NCI-H774 (cell line): ENCODE results near the gene SAE1.
"Not testable (repeated sequence)": the region's sequence is repeated elsewhere in the genome, so short reads cannot be mapped to it uniquely, and the experiment has no call there.

Source experiments
- DNase-seq: peaks from one replicate; lab custom pipeline; 2025; lab: John Stamatoyannopoulos, UW

SAE1 gene

DNA sequence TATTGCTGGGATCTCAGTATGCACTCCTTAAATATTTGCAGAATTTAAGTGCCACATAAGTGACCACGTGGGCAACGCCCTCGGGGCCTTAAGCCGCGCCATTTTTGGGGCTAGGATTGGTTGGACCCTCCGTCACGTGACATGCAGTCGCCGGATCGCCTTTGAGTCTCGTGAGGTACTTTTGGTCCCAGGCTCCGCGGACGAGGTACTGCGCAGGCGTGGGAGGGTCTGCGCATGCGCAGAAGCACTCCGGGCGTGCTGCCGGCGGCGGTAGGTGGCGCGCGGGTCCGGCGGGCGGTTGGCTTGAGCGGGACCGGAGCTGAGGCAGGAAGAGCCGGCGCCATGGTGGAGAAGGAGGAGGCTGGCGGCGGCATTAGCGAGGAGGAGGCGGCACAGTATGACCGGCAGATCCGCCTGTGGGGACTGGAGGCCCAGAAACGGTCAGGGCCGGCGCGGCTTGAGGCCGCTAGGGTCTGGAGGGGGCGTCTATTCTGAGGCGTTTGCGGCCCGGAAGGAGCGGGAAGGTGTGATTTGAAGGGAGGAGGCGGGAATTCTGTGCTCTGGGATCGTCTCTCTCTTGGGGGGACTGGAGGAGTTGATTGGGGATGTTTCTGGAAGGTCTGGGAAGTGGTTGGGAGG is at the start of gene SAE1:
Gene SAE1, plus strand, starts transcription at position 247 of the 639 bp plus-strand sequence. Its CDS starts 96 bp downstream, at position 343.
- DNase-seq, result peak; percentile 98

DNA sequence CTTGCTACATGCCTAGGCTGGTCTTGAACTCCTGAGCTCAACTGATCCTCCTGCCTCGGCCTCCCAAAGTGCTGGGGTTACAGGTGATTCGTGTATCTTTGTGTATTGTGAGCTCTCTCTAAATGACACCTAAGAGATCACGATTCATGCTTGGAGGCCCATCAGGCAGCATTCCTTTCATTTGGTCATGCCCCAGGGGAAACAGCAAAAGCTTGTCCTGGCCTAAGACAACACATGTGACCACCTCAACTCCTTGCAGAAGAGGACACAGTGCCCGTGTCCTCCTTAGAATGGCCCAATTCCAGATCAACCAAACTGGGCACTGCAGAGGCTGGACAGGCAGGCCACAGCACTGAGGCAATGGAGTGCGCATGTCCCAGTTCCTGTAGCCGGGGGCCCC is 49.5 kb upstream of the SAE1 start:
- no peak for DNase-seq

DNA sequence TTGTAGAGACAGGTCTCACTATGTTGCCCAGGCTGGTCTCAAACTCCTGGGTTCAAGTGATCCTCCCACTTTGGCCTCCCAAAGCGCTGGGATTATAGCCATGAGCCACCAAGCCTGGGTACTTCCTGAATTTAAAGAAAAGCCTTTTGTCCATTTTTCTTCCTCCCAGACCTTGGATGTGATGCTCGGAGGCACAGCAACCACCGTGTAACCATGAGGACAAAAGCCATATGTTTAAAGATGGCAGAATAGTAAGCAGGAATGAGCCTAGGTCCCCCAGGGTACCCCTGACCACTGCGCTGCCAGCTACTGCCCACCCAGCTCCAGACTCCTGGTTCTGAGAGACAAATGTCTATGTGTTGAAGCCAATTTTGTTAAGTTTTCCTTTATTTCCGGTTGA is 48.1 kb upstream of the SAE1 start:
- DNase-seq, result no peak

DNA sequence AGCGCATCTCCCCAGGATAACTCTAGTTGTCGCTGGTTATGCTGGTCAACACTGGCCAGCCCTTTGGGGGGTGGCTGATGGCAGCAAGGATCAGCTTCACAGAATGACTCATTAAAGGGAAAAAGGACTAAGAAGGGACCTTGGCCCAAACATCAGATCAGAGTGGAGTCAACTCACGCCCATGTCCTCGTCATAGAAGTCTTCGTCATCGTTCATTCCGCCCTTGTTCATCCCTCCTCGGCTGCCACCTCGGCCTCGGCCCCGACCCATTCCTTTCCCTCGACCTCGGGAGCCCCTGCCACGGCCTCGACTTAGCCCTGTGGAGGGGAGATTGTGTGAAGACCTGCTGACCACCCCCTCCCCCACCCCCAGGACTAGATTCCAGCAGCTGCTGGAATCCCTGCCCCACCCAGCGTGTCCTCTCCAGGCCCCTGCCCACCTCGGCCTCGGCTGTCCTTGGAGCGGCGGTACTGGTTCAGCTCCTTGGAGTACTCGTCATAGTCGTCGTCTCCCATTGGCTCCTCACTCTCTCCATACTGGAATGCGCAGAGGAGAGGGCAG is 45.7 kb upstream of the SAE1 start:
- DNase-seq, result no peak

DNA sequence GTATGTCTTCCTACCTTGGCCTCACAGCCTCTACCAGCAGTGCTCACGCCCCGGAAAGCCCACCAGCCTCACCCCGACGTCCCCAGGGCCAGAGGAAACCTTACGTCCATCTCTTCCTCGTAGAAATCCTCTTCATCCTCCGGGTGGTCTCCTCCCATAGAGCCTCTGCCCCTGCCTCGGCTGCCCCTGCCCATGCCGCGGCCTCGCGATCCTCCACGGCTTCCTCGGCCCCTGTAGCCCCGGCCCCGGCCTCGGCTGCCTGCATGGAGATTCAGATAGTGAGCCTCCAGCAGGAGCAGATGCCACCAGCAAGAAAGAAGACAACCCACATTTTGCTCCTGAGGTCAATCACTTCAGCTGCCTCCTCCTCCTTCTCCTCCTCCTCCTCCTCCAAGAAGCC is 44.4 kb upstream of the SAE1 start:
- no peak for DNase-seq

DNA sequence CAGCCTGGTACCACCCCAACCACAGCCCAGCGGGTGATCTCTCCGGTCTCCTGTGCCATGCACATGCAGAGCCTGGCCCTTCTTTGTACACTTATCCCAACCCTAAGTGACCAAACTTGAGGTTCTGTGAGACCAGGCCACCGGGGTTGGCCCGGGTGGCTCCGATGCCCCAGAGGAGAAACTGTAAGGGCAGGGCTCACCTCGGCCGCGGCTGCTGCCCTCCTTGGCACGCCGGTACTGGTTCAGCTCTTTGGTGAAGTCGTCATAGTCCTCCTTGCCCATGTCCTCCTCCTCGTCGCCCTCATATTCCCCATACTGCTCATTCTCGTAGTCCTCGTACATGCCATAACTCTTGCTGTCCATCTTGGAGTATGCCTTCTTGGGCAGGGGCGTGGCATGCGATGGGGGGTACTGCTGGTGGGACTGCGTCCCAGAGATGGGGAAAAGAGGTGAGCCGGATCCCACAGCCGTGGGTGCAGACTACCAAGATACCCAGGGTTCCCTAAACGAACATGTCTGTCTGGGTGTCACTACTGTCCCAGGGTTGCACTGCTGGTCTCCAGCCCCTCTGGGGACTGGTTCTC is 40.8 kb upstream of the SAE1 start:
- no peak for DNase-seq

DNA sequence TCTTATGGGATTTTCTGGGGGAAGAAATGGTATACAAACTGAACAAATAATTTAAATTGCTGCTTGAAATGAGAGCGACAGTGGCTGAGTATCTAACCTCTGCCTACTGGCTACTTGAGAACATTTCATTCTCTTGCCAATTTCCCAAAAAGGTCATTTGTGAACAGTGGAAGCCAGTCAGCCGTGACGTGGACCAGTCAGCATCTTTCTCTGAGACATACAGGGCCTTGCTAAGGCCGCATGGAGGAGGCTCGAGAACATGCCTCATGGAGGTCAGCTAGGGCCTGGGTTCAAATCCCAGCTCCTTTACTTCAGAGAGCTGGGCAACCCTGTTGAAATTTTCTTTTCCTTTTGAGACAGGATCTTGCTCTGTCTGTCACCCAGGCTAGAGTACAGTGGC is 37.4 kb upstream of the SAE1 start:
- DNase-seq, result no peak

DNA sequence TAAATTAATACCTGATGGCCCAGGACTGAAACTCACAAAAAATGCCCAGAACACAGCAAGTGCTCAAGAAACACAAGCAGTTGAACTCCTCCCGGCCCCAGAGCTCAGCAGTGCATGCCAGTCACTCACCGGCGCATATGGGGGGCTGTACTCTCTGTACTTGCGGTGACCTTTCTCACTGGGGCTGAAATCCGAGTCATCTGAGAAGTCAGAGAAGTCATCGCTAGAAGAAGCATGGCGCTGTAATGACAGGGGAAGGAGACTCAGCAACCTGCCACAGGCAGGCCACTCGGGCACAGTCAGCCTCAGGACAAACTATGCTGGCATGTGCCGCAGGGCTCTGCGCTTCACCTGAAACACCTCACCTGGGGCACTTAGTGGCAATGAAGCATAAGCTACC is 36.8 kb upstream of the SAE1 start:
- DNase-seq, result no peak

DNA sequence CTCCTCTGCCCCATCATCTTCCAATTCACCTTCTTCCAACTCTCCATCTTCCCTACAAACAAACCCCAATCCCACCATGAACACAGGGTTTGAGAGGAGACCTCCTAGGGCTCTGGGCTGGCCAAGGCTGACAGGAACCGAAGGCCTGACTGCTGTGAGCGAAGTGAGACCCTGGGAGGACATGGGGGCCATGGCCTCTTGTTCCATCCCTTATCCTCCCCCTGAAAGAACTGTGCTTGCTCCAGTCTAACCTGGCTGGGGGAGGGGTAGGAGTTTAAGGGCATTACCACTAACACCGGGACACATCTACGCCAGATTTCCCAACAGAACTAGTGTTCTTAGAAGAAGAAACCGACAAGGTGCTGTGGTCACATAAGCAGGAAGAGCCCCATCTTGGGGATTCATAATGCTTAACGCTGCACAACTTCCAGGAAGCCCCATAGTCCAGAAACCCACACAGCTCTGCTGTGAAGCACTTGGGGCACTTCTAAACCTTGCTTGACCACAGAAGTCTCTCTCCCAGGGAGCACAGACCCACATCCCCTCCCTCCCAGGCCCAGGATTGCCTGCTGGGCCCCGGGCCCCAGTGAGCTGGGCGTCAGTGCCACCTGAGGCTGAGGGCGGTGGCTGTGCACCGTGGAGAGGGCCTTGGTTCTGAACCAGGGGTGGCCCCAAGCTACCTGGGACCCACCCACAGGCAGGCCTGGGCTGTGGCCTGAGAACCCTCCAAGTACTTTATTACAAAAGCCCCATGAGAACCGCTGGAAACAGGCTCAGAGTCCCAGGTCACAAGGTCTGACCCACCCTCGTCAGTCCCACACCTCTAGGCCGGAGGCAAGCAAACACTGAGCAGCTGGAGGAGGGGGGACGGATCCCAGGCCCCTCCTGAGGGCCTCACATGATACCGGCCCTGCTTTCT is 35.8 kb upstream of the SAE1 start:
- DNase-seq, result no peak

DNA sequence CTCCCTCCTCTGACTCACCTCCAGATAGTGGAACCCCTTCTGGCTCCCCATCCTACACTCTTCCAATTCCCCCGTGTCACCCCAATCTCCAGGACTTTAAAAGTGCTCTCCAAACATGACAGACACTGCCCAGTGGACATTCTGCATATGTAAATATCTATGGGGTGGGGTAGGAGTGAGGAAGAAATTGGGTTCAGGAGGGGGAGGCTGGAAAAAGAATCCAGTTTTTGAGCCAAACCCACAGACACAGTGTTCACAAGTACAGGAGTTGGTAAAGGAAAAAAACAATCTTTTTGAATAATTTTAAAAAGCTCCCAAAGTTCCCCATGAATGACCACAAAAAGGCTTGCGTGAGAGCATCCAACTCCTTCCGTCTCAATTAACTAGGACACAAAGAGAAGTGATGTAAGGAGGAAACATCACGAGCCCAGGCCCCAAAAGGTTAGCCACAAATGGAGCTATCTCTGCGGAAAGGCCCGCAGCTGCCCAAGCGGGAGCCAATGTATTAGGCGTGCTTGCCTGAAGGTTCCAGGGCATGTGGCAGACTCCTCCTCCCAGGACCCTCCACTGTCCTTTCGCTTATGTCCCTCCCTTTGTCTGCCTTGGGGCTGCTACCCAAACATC is 35.0 kb upstream of the SAE1 start:
- no peak for DNase-seq

DNA sequence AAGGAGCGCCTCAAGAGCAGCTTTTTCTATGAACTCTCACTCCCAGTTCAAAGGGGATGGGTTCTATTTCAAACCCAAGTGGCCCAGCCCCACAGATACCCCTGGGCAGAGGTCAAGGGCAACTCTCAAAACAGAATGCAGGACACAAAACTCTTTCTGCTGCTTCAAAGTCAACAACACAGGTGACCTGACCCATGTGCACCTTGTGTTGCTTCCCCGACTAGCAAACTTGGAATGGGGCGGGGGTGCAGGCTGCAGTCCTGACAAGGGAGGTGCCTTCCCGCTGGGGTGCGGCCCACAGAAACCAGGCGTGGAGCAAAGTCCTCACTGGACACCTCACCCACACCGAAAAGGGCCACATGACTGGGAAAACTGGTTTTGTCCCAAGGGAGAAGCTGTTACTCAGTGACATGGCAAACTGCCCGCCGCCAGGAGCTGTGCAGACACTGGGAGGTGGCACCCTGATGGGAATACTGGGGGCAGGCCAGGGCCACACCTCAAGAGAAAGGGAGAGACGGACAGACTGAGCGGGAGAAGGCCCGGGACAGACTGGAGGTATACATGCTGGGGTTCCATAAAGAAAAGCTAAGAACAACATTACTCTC is 34.4 kb upstream of the SAE1 start:
- DNase-seq, result no peak

DNA sequence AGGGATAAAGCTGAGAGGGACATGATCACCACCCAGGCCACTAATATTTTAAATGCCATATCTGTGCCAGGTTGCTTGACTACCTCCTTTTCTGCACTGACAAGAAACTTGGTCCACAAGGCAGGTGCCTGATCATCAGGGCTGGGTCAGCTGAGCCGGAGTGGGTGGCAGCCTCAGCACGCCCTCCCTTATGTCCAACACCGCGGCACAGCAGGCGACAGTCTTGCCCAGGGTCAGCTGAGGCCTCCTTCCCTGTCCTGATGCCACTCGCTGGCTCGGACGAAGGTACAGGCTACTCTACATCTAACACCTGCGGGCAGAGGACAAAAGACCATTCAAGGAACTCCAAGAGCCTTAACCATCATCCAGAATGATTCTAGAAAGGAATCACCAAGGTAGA is 33.9 kb upstream of the SAE1 start:
- no peak for DNase-seq

DNA sequence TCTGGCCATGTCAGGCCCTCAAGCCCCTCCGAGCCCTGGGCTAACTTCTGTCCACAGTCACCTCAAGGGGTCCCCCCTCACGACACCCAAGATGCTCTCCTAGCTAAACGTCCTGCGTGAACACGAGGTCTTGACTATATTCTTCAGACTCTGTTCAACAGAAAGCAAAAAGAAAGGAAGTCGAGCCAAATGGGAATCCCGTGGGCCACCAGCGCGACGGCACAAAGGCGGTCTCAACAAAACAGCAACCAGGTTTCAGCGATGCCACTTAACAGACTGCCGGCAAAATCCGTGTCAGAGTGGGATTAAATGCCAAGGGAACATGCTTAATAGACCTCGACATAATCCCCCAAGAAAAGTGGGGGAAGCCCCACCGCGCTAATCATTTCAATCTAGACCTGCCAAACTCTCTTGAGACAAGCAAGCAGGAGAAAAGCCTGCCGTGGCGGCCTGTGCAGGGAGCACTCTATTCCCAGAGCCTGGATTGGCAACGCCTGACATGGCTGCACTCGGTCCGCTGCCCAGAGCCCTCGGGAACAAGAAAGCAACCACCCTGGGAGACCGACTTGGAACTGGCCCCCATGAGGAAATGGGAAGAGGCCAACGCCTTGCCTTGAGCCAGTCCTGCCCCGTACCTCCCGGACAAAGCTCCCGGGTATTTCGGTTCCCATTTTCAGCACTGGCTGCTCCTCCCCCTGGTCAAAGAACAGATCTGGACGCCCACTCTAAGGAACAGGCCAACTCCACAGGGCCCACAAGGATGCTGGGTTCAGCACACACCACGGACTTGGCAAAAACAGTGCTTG is 33.0 kb upstream of the SAE1 start:
- DNase-seq, result no peak

DNA sequence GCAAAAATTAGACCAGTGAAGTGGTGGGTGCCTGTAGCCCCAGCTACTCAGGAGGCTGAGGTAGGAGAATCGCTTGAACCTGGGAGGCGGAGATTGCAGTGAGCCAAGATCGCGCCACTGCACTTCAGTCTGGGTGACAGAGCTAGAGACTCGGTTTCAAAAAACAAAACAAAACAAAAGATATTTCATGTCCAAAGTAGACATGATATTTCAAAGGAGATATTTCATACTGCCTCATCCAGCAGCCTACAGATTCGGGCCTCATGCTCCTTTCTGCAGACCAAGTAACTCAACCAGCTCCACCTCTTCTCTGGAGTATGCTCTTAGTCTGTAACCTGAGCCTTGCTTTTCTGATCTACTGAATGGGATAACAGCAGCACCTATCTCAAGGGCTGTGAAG is 32.0 kb upstream of the SAE1 start:
- no peak for DNase-seq

DNA sequence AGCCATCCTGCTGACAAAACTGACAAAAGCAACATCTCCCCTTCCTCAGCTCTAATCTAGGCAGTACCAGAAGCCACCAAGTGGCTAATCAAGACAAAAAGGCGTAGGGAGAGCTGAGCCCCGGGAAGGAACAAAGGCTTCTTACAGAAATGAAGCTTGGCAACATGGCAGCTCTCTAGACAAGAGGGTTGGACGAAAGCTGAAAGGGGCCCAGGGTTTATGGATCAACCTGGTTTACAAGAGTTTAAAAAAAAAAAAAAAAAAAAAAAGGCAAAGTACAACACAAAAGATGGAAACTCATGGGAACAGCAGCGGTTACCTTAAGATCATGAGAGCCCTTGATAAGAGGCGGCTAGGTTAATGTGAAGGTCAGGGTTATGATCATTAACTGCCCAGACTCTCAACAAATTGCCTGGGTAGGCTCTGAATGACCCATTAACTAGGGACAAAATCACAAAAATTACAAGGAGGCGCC is 31.0 kb upstream of the SAE1 start:
- DNase-seq, result no peak

DNA sequence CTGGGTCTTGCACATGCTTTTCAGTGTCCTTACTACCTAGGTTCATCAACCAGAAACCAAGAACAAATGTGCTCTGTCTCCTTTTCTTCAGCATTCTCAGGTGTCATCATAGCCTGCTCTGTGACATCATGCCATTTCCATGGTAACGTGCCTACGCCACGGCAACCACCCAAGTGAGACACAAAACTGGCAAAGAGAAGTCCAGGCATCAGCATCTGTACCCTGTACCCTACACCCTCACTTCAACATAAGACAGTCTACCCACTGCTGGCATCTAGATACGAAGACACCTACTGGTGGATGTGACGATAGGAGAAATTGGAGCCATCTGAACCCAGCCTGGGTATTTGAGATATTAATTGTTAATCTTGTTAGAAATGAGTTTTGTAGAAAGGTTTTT is 30.3 kb upstream of the SAE1 start:
- no peak for DNase-seq

DNA sequence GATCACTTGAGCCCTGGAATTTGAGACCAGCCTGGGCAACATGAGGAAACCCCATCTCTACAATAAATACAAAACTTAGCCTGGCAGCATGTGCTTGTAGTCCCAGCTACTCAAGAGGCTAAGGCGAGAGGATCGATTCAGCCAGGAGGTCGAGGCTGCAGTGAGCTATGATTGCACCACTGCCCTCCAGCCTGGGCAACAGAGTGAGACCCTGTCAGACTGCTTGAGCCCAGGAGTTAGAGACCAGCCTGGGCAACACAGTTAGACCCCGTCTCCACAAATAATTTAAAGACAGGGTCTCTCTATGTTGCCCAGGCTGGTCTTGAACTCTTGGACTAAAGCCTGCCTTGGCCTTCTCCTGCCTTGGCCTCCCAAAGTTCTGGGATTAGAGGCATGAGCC is 29.5 kb upstream of the SAE1 start:
- DNase-seq, result not testable (repeated sequence)

DNA sequence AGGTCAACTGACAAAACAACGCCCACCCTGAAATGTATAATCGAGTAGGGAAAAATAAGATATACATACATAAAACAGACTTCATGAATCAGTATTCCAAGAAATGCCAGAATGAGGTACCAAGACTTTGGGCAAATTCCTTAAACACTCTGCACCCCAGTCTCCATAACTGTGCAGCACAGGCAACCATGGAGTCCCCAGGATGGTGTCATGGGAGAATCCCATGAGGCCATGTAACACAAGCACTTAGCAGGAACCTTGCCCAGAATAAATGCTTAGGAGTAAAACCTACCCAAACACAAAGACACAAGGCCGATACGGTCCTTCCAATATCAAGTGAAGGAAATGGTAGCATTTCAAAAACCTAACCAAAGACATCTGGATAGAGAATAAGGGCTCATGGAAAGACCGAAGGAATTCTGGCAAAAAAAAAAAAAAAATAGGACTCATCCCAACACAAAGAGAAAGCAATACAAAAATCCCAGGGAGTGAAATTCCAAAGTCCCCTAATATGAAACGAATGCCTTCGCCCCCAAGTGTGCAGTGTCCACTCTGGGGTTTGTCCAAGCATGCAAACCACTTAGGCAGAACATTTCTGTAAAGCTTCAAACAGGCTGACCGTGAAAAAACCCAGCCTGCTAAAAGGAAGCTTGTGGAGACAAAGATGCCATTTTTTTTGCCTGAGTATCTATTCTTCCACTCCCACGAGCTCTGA is 28.1 kb upstream of the SAE1 start:
- DNase-seq, result no peak

DNA sequence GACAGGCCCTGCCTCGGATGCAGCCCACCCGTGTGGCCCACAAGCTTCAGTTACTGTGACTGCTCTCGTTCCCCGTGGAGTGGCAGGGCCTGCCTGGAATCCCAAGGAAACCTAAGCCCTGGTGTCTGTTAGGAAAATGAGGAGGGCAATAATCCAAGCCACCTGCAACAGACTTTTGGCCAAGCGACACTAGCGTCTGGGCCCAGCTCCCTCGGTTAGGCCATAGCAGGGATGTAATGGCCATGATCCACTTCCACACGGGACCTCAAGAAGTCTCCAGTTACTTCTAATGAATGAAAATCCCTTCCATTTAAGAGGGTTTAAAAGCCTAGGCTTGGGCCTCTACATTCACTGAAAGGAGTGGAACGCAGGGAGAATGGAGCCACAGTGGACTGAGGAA is 26.0 kb upstream of the SAE1 start:
- no peak for DNase-seq

DNA sequence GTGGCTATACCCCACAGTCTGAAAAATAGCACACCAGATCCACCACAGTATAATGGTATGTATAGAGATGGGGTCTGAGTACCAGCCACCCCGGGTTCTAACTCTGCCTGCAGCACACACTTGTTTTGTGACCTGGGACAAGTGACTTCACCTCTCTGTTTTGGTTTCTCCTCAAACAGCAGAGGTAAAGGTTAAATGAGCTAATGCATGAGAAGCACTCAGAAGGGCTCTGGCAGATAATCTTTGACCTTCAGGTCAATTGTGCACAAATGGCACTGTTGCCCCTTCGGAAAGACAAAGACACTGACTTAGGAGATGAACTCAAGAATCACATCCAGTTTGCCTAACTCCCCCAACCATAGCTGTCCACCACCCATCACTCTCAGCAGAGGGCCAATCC is 24.8 kb upstream of the SAE1 start:
- DNase-seq, result no peak
